HCT116 (cell line): ENCODE data around the gene KDM7A. TPM values are rescaled to one million over a fixed set of nuclear protein-coding genes. Genes with fewer than 3 reads are reported as not detected.

ENCODE experiments used
- ATAC-seq: fragments of 200-7000 bp; cut with Tn5 transposase; 2 replicates; pipeline ENCODE4 v1.9.1; 2020; ENCODE audit warnings: mild to moderate bottlenecking, moderate library complexity
- BruUV-seq: library from RNA; stranded (reverse); fragments of 400-500 nt; replicated peaks from 2 replicates; lab custom pipeline; 2021; lab: Mats Ljungman, UMichigan
- CTCF ChIA-PET: fragments of 300-600 bp; sonication (Branson Sonifier 250); formaldehyde crosslinking; loops from one replicate; lab custom pipeline; 2021; ENCODE audit warnings: antibody characterized with exemption; lab: Charles Lee
- POLR2A ChIA-PET: fragments of 300-600, 350-600 bp; sonication (Branson Sonifier 250); formaldehyde crosslinking; loops from one replicate; lab custom pipeline; 2021; ENCODE audit warnings: antibody characterized with exemption; lab: Charles Lee
- RAD21 ChIA-PET, 2 experiments: fragments of 300-600 bp; sonication (Branson Sonifier 250); formaldehyde crosslinking; loops; one replicate each; lab custom pipeline; 2023; ENCODE audit warnings: low total read pairs in 2 of 2; ENCODE audit not compliant: uncharacterized antibody in 2 of 2, unreplicated experiment in 2 of 2, low non-redundant PET in 1 of 2; lab: Charles Lee
- DNase-seq: peaks from one replicate; pipeline ENCODE4 v3.0.0-alpha.2; 2010; ENCODE audit warnings: low read depth, low spot score
- H2AFZ ChIP-seq: fragments of 200-600 bp; shearing (Covaris generic), sonication (generic); 2 replicates; pipeline ENCODE4 v1.6.1; 2017; ENCODE audit warnings: low read depth, mixed run types, mixed read lengths, antibody characterized with exemption, low read length; ENCODE audit not compliant: poor library complexity, severe bottlenecking
- H3K27ac ChIP-seq: 2 replicates; pipeline ENCODE4 v1.5.1; 2012; ENCODE audit warnings: low read depth, low read length
- H3K27me3 ChIP-seq: fragments of 200-600 bp; sonication (generic); 2 replicates; pipeline ENCODE4 v1.6.1; 2016; ENCODE audit warnings: mixed run types, low read length, mixed read lengths; ENCODE audit not compliant: insufficient read depth
- H3K36me3 ChIP-seq, 2 experiments: fragments of 200-500 bp in 1 of 2; fragments of 200-600 bp in 1 of 2; sonication (Bioruptor generic) in 1 of 2; sonication (generic) in 1 of 2; 2 replicates each; pipeline versions ENCODE4 v1.5.1 to v1.6.1; 2014 to 2016; ENCODE audit warnings: low read length in 2 of 2, inconsistent platforms in 1 of 2, mixed read lengths in 1 of 2, mixed run types in 1 of 2; ENCODE audit not compliant: insufficient read depth in 2 of 2, control insufficient read depth in 1 of 2
- H3K4me1 ChIP-seq, 2 experiments: fragments of 200-600 bp in 1 of 2; sonication (generic) in 1 of 2; 2 replicates each; pipeline versions ENCODE4 v1.5.1 to v1.6.1; 2012 to 2017; ENCODE audit warnings: low read length in 2 of 2, inconsistent platforms in 1 of 2, mild to moderate bottlenecking in 1 of 2, mixed read lengths in 1 of 2, mixed run types in 1 of 2, moderate library complexity in 1 of 2; ENCODE audit not compliant: insufficient read depth in 2 of 2, control insufficient read depth in 1 of 2
- H3K4me2 ChIP-seq: fragments of 200-600 bp; sonication (generic); 2 replicates; pipeline ENCODE4 v1.6.1; 2017; ENCODE audit warnings: mixed run types, low read length, mixed read lengths
- H3K4me3 ChIP-seq, 2 experiments: fragments of 200-600 bp in 1 of 2; sonication (generic) in 1 of 2; replicated peaks in 1 of 2; 2 replicates each; pipeline ENCODE4 v1.5.1; 2011 to 2016; ENCODE audit warnings: low read length in 2 of 2, control low read depth in 1 of 2, low read depth in 1 of 2, mild to moderate bottlenecking in 1 of 2, mixed read lengths in 1 of 2, mixed run types in 1 of 2
- H3K79me2 ChIP-seq: fragments of 200-600 bp; sonication (generic); 2 replicates; pipeline ENCODE4 v1.6.1; 2017; ENCODE audit warnings: mild to moderate bottlenecking, mixed run types, low read length, moderate library complexity, mixed read lengths; ENCODE audit not compliant: insufficient read depth
- H3K9ac ChIP-seq: fragments of 200-600 bp; sonication (generic); 2 replicates; pipeline ENCODE4 v1.6.1; 2016; ENCODE audit warnings: low read length, mixed read lengths
- H3K9me2 ChIP-seq: fragments of 200-600 bp; sonication (generic), shearing (Covaris generic); 2 replicates; pipeline ENCODE4 v1.6.1; 2017; ENCODE audit warnings: mixed run types, mild to moderate bottlenecking, moderate library complexity; ENCODE audit not compliant: insufficient read depth
- H3K9me3 ChIP-seq, 2 experiments: fragments of 200-500 bp in 1 of 2; fragments of 200-600 bp in 1 of 2; sonication (Bioruptor generic) in 1 of 2; sonication (generic) in 1 of 2; 2 replicates each; pipeline ENCODE4 v1.6.1; 2014 to 2017; ENCODE audit warnings: low read length in 2 of 2, mixed read lengths in 2 of 2, inconsistent platforms in 1 of 2, low read depth in 1 of 2, mild to moderate bottlenecking in 1 of 2, mixed run types in 1 of 2, moderate library complexity in 1 of 2; ENCODE audit not compliant: control insufficient read depth in 1 of 2, insufficient read depth in 1 of 2
- H4K20me1 ChIP-seq: fragments of 200-600 bp; sonication (generic), shearing (Covaris generic); 2 replicates; pipeline ENCODE4 v1.6.1; 2017; ENCODE audit warnings: mixed run types, mild to moderate bottlenecking, moderate library complexity; ENCODE audit not compliant: insufficient read depth
- CBX3 ChIP-seq: IDR thresholded peaks from 2 replicates; pipeline ENCODE4 v1.6.1; 2012; ENCODE audit warnings: low read depth
- EZH2 ChIP-seq: fragments of 200-600 bp; sonication (generic); IDR thresholded peaks from 2 replicates; pipeline ENCODE4 v1.6.1; 2017; ENCODE audit warnings: antibody characterized with exemption, mixed run types
- EZH2phosphoT487 ChIP-seq: fragments of 200-600 bp; IDR thresholded peaks from 2 replicates; pipeline ENCODE4 v1.6.1; 2018; ENCODE audit warnings: antibody characterized with exemption, borderline replicate concordance
- FOSL1 ChIP-seq: IDR thresholded peaks from 2 replicates; pipeline ENCODE4 v1.6.1; 2012; ENCODE audit warnings: low read depth
- JUND ChIP-seq: IDR thresholded peaks from 2 replicates; pipeline ENCODE4 v1.6.1; 2012
- POLR2A ChIP-seq: IDR thresholded peaks from 2 replicates; pipeline ENCODE4 v1.7.0; 2011; ENCODE audit warnings: borderline replicate concordance; ENCODE audit not compliant: insufficient read depth, insufficient read length; ENCODE audit errors: extremely low read depth
- RAD21 ChIP-seq: IDR thresholded peaks from 2 replicates; pipeline ENCODE4 v1.6.1; 2012; ENCODE audit warnings: low read depth, mild to moderate bottlenecking
- SRF ChIP-seq: IDR thresholded peaks from 2 replicates; pipeline ENCODE4 v1.6.1; 2012; ENCODE audit warnings: low read depth
- TCF7L2 ChIP-seq: IDR thresholded peaks from 2 replicates; pipeline ENCODE4 v1.7.0; 2011; ENCODE audit warnings: borderline replicate concordance, inconsistent platforms; ENCODE audit not compliant: insufficient read depth, insufficient read length; ENCODE audit errors: extremely low read depth
- ZNF274 ChIP-seq: fragments of 200-500 bp; sonication (Bioruptor generic); IDR thresholded peaks from 2 replicates; pipeline ENCODE4 v1.6.1; 2014; ENCODE audit warnings: mild to moderate bottlenecking, low read depth, low read length, inconsistent platforms
- intact Hi-C: fragments of 100-400 bp; cut with micrococcal nuclease; formaldehyde crosslinking; loops from 2 replicates; pipeline ENCODE4 v1.10.0; 2022
- total RNA-seq: library from RNA; stranded (reverse); gene quantifications from one replicate; pipeline ENCODE4 v1.2.1, GENCODE V29; 2021; ENCODE audit not compliant: unreplicated experiment
- TF ChIP-seq, protein P1 (sequence below): IDR thresholded peaks from 2 replicates; pipeline ENCODE4 v1.6.1; 2012
- TF ChIP-seq, protein P2 (sequence below): IDR thresholded peaks from 2 replicates; pipeline ENCODE4 v1.6.1; 2011; ENCODE audit warnings: mild to moderate bottlenecking, low read length, moderate library complexity; ENCODE audit not compliant: insufficient replicate concordance; ENCODE audit errors: extremely low read depth
- TF ChIP-seq, protein P3 (sequence below): IDR thresholded peaks from 2 replicates; pipeline ENCODE4 v1.6.1; 2012
- TF ChIP-seq, protein P4 (sequence below), 3 experiments: fragments of 200-600 bp in 1 of 3; sonication (generic) in 1 of 3; IDR thresholded peaks in 2 of 3; conservative IDR thresholded peaks in 1 of 3; 2 replicates each; pipeline ENCODE4 v1.5.1; 2012 to 2017; ENCODE audit warnings: low read depth in 2 of 3, low read length in 2 of 3, antibody characterized with exemption in 1 of 3, borderline replicate concordance in 1 of 3, control low read depth in 1 of 3, mild to moderate bottlenecking in 1 of 3, mixed read lengths in 1 of 3, mixed run types in 1 of 3, moderate library complexity in 1 of 3; ENCODE audit not compliant: insufficient read depth in 1 of 3

KDM7A gene
- total RNA-seq, 1 experiment from 2014 or later: 11.6 TPM

DNA sequence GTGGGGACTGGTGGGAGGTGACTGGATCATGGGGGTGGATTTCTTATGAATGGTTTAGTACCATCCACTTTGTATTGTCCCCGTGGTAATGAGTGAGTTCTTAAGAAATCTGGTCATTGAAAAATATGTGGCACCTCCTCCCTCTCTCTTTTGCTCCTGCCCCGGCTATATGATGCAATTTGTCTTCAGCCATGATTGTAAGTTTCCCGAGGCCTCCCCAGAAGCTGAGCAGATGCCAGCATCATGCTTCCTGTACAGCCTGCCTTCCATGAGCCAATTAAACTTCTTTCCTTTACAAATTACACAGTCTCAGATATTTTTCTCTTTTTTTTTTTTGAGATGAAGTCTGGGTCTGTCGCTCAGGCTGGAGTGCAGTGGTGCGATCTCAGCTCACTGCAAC is 2.6 kb upstream of the KDM7A start:
- H3K27ac ChIP-seq: no peak overlapping the region
- H3K4me2 ChIP-seq: no peak overlapping the region
- H3K79me2 ChIP-seq: no peaks in the 10 kb centered on the region
- TF ChIP-seq, protein P1, sequence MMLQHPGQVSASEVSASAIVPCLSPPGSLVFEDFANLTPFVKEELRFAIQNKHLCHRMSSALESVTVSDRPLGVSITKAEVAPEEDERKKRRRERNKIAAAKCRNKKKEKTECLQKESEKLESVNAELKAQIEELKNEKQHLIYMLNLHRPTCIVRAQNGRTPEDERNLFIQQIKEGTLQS: no peak
- no peak for TF ChIP-seq JUND
- no peaks in the 10 kb centered on the region for H3K9me2 ChIP-seq
- no peaks in the 10 kb centered on the region for H3K36me3 ChIP-seq
- DNase-seq: no peak
- ChIA-PET POLR2A (no interaction called here), RAD21 (no interaction called here), CTCF (no interaction called here)
- BruUV-seq: no TSS peak
- H2AFZ ChIP-seq: no peak overlapping the region
- intact Hi-C loops: loop anchor here (5.0 to 10.0 kb wide), 5 partner anchors 117 to 313 kb away; partner anchors contain the start of genes MKRN1, PARP12 and RAB19
- H4K20me1 ChIP-seq: no peaks in the 10 kb centered on the region
- ATAC-seq: no peak
- H3K4me1 ChIP-seq: peaks cover 6 to 11% of the 10 kb centered on the region in 2 experiments; a peak in 3 of 4 replicates
- peaks cover 21% of the 10 kb centered on the region for H3K27me3 ChIP-seq
- H3K9ac ChIP-seq: no peak overlapping the region
- H3K4me3 ChIP-seq: no peak overlapping the region
- H3K9me3 ChIP-seq: no peaks in the 10 kb centered on the region

DNA sequence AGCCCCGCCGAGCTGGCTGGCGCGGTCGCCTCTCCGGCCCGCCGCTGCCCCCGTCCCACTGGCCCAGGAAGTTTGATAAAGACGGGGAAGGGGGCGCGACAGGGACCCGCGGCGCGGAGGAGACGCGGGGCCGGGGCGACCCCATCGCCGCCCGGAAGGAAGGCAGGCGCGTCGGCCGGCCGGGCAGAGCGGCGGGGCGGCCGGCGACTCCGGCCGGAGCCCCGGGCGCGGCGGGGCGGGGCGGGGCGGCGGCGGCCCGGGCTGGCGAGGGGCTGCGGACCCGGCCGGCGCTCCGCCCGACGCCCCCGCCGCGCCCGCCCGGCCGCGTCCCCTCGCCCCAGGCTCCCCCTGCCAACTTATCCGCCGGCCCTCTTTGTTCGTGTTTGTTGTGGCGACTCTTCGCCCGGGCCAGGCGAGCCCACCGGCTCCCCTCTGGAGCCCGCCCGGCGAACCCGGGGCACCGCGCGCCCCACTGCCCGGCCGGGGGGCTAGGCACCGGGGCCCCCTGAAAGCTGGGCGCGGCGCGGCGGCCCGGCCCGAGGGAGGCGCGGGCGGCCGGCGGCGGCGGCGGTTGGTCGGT is 571 bp downstream of the KDM7A start:
- peaks cover 6 to 12% of the 10 kb centered on the region in 2 experiments; a peak in 3 of 4 replicates for H3K4me1 ChIP-seq
- peak overlapping the region; percentile 55 to 73 for H3K4me3 ChIP-seq
- ChIA-PET CTCF (interaction anchor here (1.2 kb wide), 1 partner anchor 11 kb away, joined by 4 read pairs; no protein-coding TSS in a partner anchor), RAD21 (interaction anchor here in 1 of 2 experiments (0.7 kb wide), 1 partner anchor 177 kb away, joined by 3 read pairs; no protein-coding TSS in a partner anchor), POLR2A (interaction anchor here (1.0 kb wide), 1 partner anchor 11 kb away, joined by 3 read pairs; no protein-coding TSS in a partner anchor)
- no peak overlapping the region for H2AFZ ChIP-seq
- H3K27ac ChIP-seq: peak overlapping the region; percentile 78
- H3K4me2 ChIP-seq: peak overlapping the region; percentile 82
- intact Hi-C loops: loop anchor here (5.0 to 10.0 kb wide), 5 partner anchors 114 to 316 kb away; partner anchors contain the start of genes MKRN1, PARP12 and RAB19
- peaks cover 2% of the 10 kb centered on the region; the same call in 1 of the 2 replicates for H3K27me3 ChIP-seq
- no peaks in the 10 kb centered on the region for H3K36me3 ChIP-seq
- BruUV-seq: no TSS peak
- no peak for DNase-seq
- H4K20me1 ChIP-seq: no peaks in the 10 kb centered on the region; the same call in 1 of the 2 replicates
- no peaks in the 10 kb centered on the region for H3K9me3 ChIP-seq
- no peaks in the 10 kb centered on the region for H3K79me2 ChIP-seq
- peak overlapping the region; percentile 48 for H3K9ac ChIP-seq
- no peaks in the 10 kb centered on the region for H3K9me2 ChIP-seq
- ATAC-seq: no peak
- TF ChIP-seq SRF (no peak), ZNF274 (no peak), TCF7L2 (no peak), CBX3 (no peak), POLR2A (no peak), JUND (no peak), RAD21 (no peak), FOSL1 (no peak), EZH2 (no peak), EZH2phosphoT487 (no peak)
- TF ChIP-seq, protein P1: no peak
- TF ChIP-seq, protein P2, sequence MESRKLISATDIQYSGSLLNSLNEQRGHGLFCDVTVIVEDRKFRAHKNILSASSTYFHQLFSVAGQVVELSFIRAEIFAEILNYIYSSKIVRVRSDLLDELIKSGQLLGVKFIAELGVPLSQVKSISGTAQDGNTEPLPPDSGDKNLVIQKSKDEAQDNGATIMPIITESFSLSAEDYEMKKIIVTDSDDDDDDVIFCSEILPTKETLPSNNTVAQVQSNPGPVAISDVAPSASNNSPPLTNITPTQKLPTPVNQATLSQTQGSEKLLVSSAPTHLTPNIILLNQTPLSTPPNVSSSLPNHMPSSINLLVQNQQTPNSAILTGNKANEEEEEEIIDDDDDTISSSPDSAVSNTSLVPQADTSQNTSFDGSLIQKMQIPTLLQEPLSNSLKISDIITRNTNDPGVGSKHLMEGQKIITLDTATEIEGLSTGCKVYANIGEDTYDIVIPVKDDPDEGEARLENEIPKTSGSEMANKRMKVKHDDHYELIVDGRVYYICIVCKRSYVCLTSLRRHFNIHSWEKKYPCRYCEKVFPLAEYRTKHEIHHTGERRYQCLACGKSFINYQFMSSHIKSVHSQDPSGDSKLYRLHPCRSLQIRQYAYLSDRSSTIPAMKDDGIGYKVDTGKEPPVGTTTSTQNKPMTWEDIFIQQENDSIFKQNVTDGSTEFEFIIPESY: no peak
- TF ChIP-seq, protein P3, sequence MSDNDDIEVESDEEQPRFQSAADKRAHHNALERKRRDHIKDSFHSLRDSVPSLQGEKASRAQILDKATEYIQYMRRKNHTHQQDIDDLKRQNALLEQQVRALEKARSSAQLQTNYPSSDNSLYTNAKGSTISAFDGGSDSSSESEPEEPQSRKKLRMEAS: no peak
- TF ChIP-seq, protein P4, sequence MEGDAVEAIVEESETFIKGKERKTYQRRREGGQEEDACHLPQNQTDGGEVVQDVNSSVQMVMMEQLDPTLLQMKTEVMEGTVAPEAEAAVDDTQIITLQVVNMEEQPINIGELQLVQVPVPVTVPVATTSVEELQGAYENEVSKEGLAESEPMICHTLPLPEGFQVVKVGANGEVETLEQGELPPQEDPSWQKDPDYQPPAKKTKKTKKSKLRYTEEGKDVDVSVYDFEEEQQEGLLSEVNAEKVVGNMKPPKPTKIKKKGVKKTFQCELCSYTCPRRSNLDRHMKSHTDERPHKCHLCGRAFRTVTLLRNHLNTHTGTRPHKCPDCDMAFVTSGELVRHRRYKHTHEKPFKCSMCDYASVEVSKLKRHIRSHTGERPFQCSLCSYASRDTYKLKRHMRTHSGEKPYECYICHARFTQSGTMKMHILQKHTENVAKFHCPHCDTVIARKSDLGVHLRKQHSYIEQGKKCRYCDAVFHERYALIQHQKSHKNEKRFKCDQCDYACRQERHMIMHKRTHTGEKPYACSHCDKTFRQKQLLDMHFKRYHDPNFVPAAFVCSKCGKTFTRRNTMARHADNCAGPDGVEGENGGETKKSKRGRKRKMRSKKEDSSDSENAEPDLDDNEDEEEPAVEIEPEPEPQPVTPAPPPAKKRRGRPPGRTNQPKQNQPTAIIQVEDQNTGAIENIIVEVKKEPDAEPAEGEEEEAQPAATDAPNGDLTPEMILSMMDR (IDR thresholded peaks at IDR 0.05 in 2 of 3, conservative IDR thresholded peaks at IDR 0.05 in 1 of 3; ENCODE audit: borderline replicate concordance in 1 of 3, insufficient read depth in 1 of 3, low read depth in 2 of 3, low read length in 2 of 3): no peak
